Right lobe of liver (tissue), 4 donors: ENCODE measurements around the gene HYKK.

Source experiments
- POLR2A ChIP-seq: fragments of 450-650 bp; IDR thresholded peaks from one replicate; pipeline ENCODE4 v1.6.1; 2017; ENCODE audit warnings: antibody characterized with exemption, mild to moderate bottlenecking
- TF ChIP-seq, protein P1 (sequence below), 4 donors: fragments of 200-600 bp in 3 of 4; fragments of 450-650 bp in 1 of 4; IDR thresholded peaks; one replicate each; pipeline versions ENCODE4 v1.5.1 to v1.8.0; 2016 to 2022; ENCODE audit warnings: antibody characterized with exemption in 4 of 4, mild to moderate bottlenecking in 2 of 4
- donor health status: DM: no; HTN: no; CAD: no.
- donor health status: DM: no; HTN: no; CAD: no.
- donor health status: DM: no; HTN: yes; CAD: no.

- TF ChIP-seq, protein P1, sequence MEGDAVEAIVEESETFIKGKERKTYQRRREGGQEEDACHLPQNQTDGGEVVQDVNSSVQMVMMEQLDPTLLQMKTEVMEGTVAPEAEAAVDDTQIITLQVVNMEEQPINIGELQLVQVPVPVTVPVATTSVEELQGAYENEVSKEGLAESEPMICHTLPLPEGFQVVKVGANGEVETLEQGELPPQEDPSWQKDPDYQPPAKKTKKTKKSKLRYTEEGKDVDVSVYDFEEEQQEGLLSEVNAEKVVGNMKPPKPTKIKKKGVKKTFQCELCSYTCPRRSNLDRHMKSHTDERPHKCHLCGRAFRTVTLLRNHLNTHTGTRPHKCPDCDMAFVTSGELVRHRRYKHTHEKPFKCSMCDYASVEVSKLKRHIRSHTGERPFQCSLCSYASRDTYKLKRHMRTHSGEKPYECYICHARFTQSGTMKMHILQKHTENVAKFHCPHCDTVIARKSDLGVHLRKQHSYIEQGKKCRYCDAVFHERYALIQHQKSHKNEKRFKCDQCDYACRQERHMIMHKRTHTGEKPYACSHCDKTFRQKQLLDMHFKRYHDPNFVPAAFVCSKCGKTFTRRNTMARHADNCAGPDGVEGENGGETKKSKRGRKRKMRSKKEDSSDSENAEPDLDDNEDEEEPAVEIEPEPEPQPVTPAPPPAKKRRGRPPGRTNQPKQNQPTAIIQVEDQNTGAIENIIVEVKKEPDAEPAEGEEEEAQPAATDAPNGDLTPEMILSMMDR (IDR thresholded peaks at IDR 0.05) = no peak
- no peak for TF ChIP-seq POLR2A
These were observed 5.5 kb upstream of the HYKK start for GRCh38 chr15:78501857-78502256.
